OCI-LY1 (cell line): ENCODE results near the gene YIPF5.

ENCODE experiments used
- CTCF ChIP-seq: fragments of 200-600 bp; sonication (generic), shearing (Covaris generic); IDR thresholded peaks from 2 replicates; pipeline ENCODE4 v1.5.1; 2017; ENCODE audit warnings: mild to moderate bottlenecking, antibody characterized with exemption, low read length, moderate library complexity, mixed read lengths
- EZH2 ChIP-seq: fragments of 200-600 bp; sonication (generic), shearing (Covaris generic); IDR thresholded peaks from 2 replicates; pipeline ENCODE4 v1.8.0; 2017; ENCODE audit warnings: borderline replicate concordance, mixed run types, mild to moderate bottlenecking, antibody characterized with exemption, low read length, moderate library complexity, mixed read lengths

DNA sequence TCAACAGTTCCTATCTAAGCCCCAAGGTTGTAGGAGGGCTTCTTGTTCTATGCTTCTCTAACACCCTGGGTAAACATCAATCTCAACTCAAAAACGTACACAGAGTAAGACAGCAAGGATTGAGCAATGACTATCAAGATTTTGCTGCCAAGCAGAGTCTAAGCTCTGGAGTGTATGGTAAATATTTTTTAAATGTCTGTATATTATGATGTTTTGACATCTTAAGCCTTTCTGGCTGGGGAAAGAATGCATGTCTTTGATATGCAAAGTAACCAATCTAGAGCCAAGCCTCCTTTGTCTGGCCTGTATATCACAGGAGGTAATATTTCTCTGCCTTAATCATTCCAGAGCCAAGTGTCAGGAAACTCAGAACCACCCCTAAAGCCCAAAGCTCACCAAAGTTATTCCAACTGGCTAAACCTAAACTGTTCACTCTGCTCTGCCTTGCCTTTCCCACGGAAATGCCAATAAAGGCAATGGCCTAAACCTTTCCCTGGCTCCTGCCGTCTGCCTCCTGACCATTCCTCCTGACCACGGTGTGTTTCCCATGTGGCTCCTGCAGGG, 45.2 kb downstream of the YIPF5 start:
- no peak for TF ChIP-seq CTCF
- TF ChIP-seq EZH2: no peak
